H9 (cell line): ENCODE results near the gene BBS12. TPM values are rescaled to one million over a fixed set of nuclear protein-coding genes. Genes with fewer than 3 reads are reported as not detected.

Source experiments
- DNase-seq: peaks from one replicate; pipeline ENCODE4 v3.0.0-alpha.2; 2017
- H2AFZ ChIP-seq: one replicate; pipeline ENCODE4 v1.6.1; 2013; ENCODE audit warnings: mild to moderate bottlenecking, low read length, control low read depth, moderate library complexity
- H2AK5ac ChIP-seq: 2 replicates; pipeline ENCODE4 v1.6.1; 2013; ENCODE audit warnings: low read length, control low read depth, mixed read lengths; ENCODE audit not compliant: insufficient read length
- H2BK120ac ChIP-seq: one replicate; pipeline ENCODE4 v1.6.1; 2013; ENCODE audit warnings: low read depth, mild to moderate bottlenecking, low read length, control low read depth, inconsistent platforms; ENCODE audit not compliant: poor library complexity, severe bottlenecking
- H2BK12ac ChIP-seq: 2 replicates; pipeline ENCODE4 v1.6.1; 2013; ENCODE audit warnings: low read length, control low read depth, mixed read lengths, low read depth; ENCODE audit not compliant: insufficient read length
- H2BK15ac ChIP-seq: 2 replicates; pipeline ENCODE4 v1.6.1; 2013; ENCODE audit warnings: low read depth, low read length, control low read depth
- H2BK20ac ChIP-seq: one replicate; pipeline ENCODE4 v1.6.1; 2013; ENCODE audit warnings: low read depth, mild to moderate bottlenecking, low read length, control low read depth, inconsistent platforms; ENCODE audit not compliant: poor library complexity, severe bottlenecking
- H2BK5ac ChIP-seq: 2 replicates; pipeline ENCODE4 v1.6.1; 2013; ENCODE audit warnings: low read length, control low read depth, mixed read lengths; ENCODE audit not compliant: insufficient read length
- H3K14ac ChIP-seq: 2 replicates; pipeline ENCODE4 v1.6.1; 2013; ENCODE audit warnings: low read length, control low read depth; ENCODE audit not compliant: insufficient read depth
- H3K18ac ChIP-seq: 2 replicates; pipeline ENCODE4 v1.6.1; 2013; ENCODE audit warnings: low read depth, mild to moderate bottlenecking, mixed read lengths, low read length, control low read depth; ENCODE audit not compliant: insufficient read length
- H3K23ac ChIP-seq: 2 replicates; pipeline ENCODE4 v1.6.1; 2013; ENCODE audit warnings: low read length, control low read depth, mixed read lengths, low read depth; ENCODE audit not compliant: insufficient read length
- H3K23me2 ChIP-seq: 2 replicates; pipeline ENCODE4 v1.6.1; 2013; ENCODE audit warnings: low read depth, mild to moderate bottlenecking, mixed read lengths, low read length, control low read depth; ENCODE audit not compliant: insufficient read length, poor library complexity, severe bottlenecking
- H3K27ac ChIP-seq: 2 replicates; pipeline ENCODE4 v1.5.1; 2013; ENCODE audit warnings: low read length, control low read depth, mixed read lengths, low read depth; ENCODE audit not compliant: insufficient read length
- H3K27me3 ChIP-seq: 2 replicates; pipeline ENCODE4 v1.6.1; 2013; ENCODE audit warnings: low read length, control low read depth, inconsistent platforms; ENCODE audit not compliant: insufficient read depth
- H3K4ac ChIP-seq: 2 replicates; pipeline ENCODE4 v1.6.1; 2013; ENCODE audit warnings: low read depth, mild to moderate bottlenecking, control low read depth, inconsistent platforms, low read length, moderate library complexity
- H3K4me1 ChIP-seq: 2 replicates; pipeline ENCODE4 v1.6.1; 2013; ENCODE audit warnings: low read length, control low read depth, inconsistent platforms; ENCODE audit not compliant: insufficient read depth
- H3K4me2 ChIP-seq: 2 replicates; pipeline ENCODE4 v1.6.1; 2013; ENCODE audit warnings: low read length, control low read depth, mixed read lengths; ENCODE audit not compliant: insufficient read length, insufficient read depth
- H3K56ac ChIP-seq: 2 replicates; pipeline ENCODE4 v1.6.1; 2013; ENCODE audit warnings: low read depth, mild to moderate bottlenecking, mixed read lengths, low read length, control low read depth; ENCODE audit not compliant: insufficient read length
- H3K79me1 ChIP-seq: 2 replicates; pipeline ENCODE4 v1.6.1; 2013; ENCODE audit warnings: low read depth, mild to moderate bottlenecking, moderate library complexity, low read length, control low read depth, inconsistent platforms; ENCODE audit not compliant: insufficient read depth, poor library complexity, severe bottlenecking
- H3K79me2 ChIP-seq: 2 replicates; pipeline ENCODE4 v1.6.1; 2013; ENCODE audit warnings: low read length, control low read depth, inconsistent platforms; ENCODE audit not compliant: insufficient read depth
- H3K9ac ChIP-seq: 2 replicates; pipeline ENCODE4 v1.6.1; 2013; ENCODE audit warnings: low read length, control low read depth, mixed read lengths; ENCODE audit not compliant: insufficient read length; ENCODE audit errors: extremely low read depth
- H3K9me3 ChIP-seq: one replicate; pipeline ENCODE4 v1.6.1; 2013; ENCODE audit warnings: low read depth, low read length, inconsistent platforms; ENCODE audit not compliant: control insufficient read depth
- H3T11ph ChIP-seq: one replicate; pipeline ENCODE4 v1.6.1; 2013; ENCODE audit warnings: mild to moderate bottlenecking, low read length, control low read depth, inconsistent platforms
- H4K20me1 ChIP-seq: one replicate; pipeline ENCODE4 v1.6.1; 2013; ENCODE audit not compliant: control insufficient read depth, insufficient read length, insufficient read depth
- H4K5ac ChIP-seq: 2 replicates; pipeline ENCODE4 v1.6.1; 2013; ENCODE audit warnings: low read depth, mild to moderate bottlenecking, mixed read lengths, low read length, control low read depth; ENCODE audit not compliant: insufficient read length
- H4K8ac ChIP-seq: replicated peaks from 2 replicates; pipeline ENCODE4 v1.6.1; 2013; ENCODE audit warnings: low read length, control low read depth, mixed read lengths, low read depth; ENCODE audit not compliant: insufficient read length
- H4K91ac ChIP-seq: 2 replicates; pipeline ENCODE4 v1.6.1; 2013; ENCODE audit warnings: low read depth, mild to moderate bottlenecking, moderate library complexity, mixed read lengths, low read length, control low read depth; ENCODE audit not compliant: insufficient read length
- H3K27ac Mint-ChIP-seq, 3 experiments: 2 replicates in 2 of 3; 3 replicates in 1 of 3; pipeline ENCODE4 v1.8.0; 2020 to 2021; ENCODE audit warnings: mixed read lengths in 3 of 3, mild to moderate bottlenecking in 1 of 3, moderate library complexity in 1 of 3
- H3K27me3 Mint-ChIP-seq: 2 replicates; pipeline ENCODE4 v1.8.0; 2021; ENCODE audit warnings: low read depth, mild to moderate bottlenecking, moderate library complexity, mixed read lengths
- H3K36me3 Mint-ChIP-seq, 3 experiments: 2 replicates in 2 of 3; 3 replicates in 1 of 3; pipeline ENCODE4 v1.8.0; 2020 to 2021; ENCODE audit warnings: low read depth in 3 of 3, mixed read lengths in 3 of 3; ENCODE audit not compliant: insufficient read depth in 1 of 3
- H3K4me1 Mint-ChIP-seq, 2 experiments: 2 replicates each; pipeline ENCODE4 v1.8.0; 2020; ENCODE audit warnings: mixed read lengths in 2 of 2
- H3K4me3 Mint-ChIP-seq, 2 experiments: 2 replicates in 1 of 2; 3 replicates in 1 of 2; pipeline ENCODE4 v1.8.0; 2020 to 2021; ENCODE audit warnings: mild to moderate bottlenecking in 2 of 2, mixed read lengths in 2 of 2, moderate library complexity in 1 of 2
- H3K9me3 Mint-ChIP-seq, 2 experiments: 2 replicates in 1 of 2; 3 replicates in 1 of 2; pipeline ENCODE4 v1.8.0; 2020; ENCODE audit warnings: mild to moderate bottlenecking in 2 of 2, mixed read lengths in 2 of 2, moderate library complexity in 1 of 2
- WGBS: extraction: QIAGEN DNeasy Blood & Tissue Kit; methylation state at CpG from one replicate; pipeline ENCODE4 v1.1.7; 2013; ENCODE audit warnings: missing lambda C conversion rate, low lambda C conversion rate, mixed read lengths; ENCODE audit not compliant: insufficient read length; ENCODE audit errors: extremely low coverage; 5-methylcytosine and 5-hydroxymethylcytosine counted together
- total RNA-seq: library from RNA; stranded (reverse); gene quantifications from 2 replicates; pipeline ENCODE4 v1.2.1, GENCODE V29; 2021
- TF ChIP-seq, protein P1 (sequence below): fragments of 200-600 bp; sonication (generic); conservative IDR thresholded peaks from 3 replicates; pipeline ENCODE4 v1.8.0; 2021; ENCODE audit warnings: antibody characterized with exemption, mild to moderate bottlenecking

Gene BBS12
- total RNA-seq, 1 experiment from 2014 or later: 1.2 TPM

DNA sequence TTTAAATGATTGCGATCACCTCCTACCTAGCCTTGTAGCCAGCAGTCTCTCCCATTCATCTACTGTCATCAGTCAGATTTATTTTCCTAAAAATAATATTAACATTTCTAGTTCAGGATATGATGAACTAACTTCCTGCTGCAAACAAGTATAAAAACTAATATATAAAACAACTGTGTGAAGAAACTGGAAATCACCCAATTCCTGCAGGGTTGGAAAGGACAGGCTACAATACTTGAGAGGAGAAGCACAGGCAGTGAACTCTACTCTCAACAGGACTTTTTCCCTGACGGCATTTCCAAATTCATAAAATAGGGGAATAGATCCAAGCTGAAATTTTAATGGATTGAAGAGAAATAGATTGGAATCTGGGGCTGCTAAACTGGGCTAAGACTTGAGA, 14.2 kb upstream of the BBS12 start:
- H2BK120ac ChIP-seq: no peak overlapping the region
- H3K23me2 ChIP-seq: no peaks in the 10 kb centered on the region
- H3T11ph ChIP-seq: no peak overlapping the region
- no peak overlapping the region for H3K27ac ChIP-seq
- H2AK5ac ChIP-seq: no peak overlapping the region
- H3K56ac ChIP-seq: no peak overlapping the region
- no peak overlapping the region for H3K18ac ChIP-seq
- no peaks in the 10 kb centered on the region for H3K9me3 ChIP-seq
- H2BK5ac ChIP-seq: no peak overlapping the region
- no peak overlapping the region for H4K91ac ChIP-seq
- H3K9ac ChIP-seq: no peak overlapping the region
- no peak overlapping the region for H3K23ac ChIP-seq
- H3K4me2 ChIP-seq: no peak overlapping the region
- TF ChIP-seq, protein P1, sequence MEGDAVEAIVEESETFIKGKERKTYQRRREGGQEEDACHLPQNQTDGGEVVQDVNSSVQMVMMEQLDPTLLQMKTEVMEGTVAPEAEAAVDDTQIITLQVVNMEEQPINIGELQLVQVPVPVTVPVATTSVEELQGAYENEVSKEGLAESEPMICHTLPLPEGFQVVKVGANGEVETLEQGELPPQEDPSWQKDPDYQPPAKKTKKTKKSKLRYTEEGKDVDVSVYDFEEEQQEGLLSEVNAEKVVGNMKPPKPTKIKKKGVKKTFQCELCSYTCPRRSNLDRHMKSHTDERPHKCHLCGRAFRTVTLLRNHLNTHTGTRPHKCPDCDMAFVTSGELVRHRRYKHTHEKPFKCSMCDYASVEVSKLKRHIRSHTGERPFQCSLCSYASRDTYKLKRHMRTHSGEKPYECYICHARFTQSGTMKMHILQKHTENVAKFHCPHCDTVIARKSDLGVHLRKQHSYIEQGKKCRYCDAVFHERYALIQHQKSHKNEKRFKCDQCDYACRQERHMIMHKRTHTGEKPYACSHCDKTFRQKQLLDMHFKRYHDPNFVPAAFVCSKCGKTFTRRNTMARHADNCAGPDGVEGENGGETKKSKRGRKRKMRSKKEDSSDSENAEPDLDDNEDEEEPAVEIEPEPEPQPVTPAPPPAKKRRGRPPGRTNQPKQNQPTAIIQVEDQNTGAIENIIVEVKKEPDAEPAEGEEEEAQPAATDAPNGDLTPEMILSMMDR: no peak
- no peaks in the 10 kb centered on the region for H3K79me1 ChIP-seq
- H3K4ac ChIP-seq: no peak overlapping the region
- H4K8ac ChIP-seq: no peak overlapping the region
- H3K4me3 Mint-ChIP-seq: no peak overlapping the region
- H3K14ac ChIP-seq: no peak overlapping the region
- no peak for DNase-seq
- no peaks in the 10 kb centered on the region for H3K36me3 Mint-ChIP-seq
- H3K27me3 ChIP-seq: no peaks in the 10 kb centered on the region
- H3K27ac Mint-ChIP-seq: no peak overlapping the region
- no peaks in the 10 kb centered on the region for H3K79me2 ChIP-seq
- H3K4me1 ChIP-seq: no peaks in the 10 kb centered on the region
- no peaks in the 10 kb centered on the region for H4K20me1 ChIP-seq
- no peak overlapping the region for H2BK20ac ChIP-seq
- no peaks in the 10 kb centered on the region for H3K9me3 Mint-ChIP-seq
- WGBS: no CpG with 5 or more reads among the region's 2 CpGs
- no peak overlapping the region for H2AFZ ChIP-seq
- no peak overlapping the region for H2BK15ac ChIP-seq
- H2BK12ac ChIP-seq: no peak overlapping the region
- H3K4me1 Mint-ChIP-seq: no peaks in the 10 kb centered on the region
- no peak overlapping the region for H4K5ac ChIP-seq
- H3K27me3 Mint-ChIP-seq: peaks cover 2% of the 10 kb centered on the region; the same call in 1 of the 2 replicates
